Measurements from ENCODE around the gene PRR36. TPM values are rescaled to one million over a fixed set of nuclear protein-coding genes. Genes with fewer than 3 reads are reported as not detected.

The PRR36 gene
- total RNA-seq, 1 experiment from 2014 or later = 11.7 TPM

DNA sequence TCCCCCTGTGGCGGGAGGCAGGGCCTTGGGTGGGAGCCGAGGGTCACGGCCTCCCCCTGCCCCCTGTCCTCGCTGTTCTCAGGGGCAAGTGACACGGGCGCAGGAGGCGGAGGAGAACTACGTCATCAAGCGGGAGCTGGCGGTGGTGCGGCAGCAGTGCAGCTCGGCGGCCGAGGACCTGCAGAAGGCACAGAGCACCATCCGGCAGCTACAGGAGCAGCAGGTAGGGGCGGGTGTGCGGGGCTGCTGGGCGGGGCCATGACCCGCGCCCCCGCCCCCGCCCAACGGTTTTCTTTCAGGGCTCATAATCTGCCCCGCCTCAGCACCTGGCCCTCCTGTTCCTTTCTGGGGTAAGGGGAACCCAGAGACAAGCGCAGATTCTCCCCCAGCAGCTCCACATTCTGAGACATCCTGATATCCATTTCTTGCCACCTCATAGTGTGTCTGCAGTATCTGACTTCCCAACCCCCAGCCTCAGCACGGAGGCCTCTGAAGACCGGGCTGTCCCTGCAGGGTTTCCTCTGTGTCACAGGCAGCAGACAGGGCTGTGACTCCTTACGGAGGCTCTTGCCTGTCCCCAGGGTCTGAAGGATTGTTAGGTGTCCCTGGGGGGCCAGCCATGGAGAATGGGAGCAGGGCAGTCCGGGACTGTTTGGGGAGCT, 15.9 kb downstream of the PRR36 start:
- no TSS peak for BruUV-seq (replicated peaks)
- intact Hi-C loops (cut with micrococcal nuclease; ENCODE audit: unreplicated experiment) = no loop called here
- Mint-ChIP-seq H3K9me3 (ENCODE audit: low read depth, unreplicated experiment) (no peaks in the 10 kb centered on the region), H3K4me3 (ENCODE audit: low read depth, unreplicated experiment) (no peak overlapping the region), H3K27me3 (ENCODE audit: unreplicated experiment) (no peaks in the 10 kb centered on the region), H3K4me1 (ENCODE audit: low read depth, unreplicated experiment) (peaks cover 7% of the 10 kb centered on the region), H3K27ac (ENCODE audit: unreplicated experiment) (no peak overlapping the region), H3K36me3 (ENCODE audit: insufficient read depth, unreplicated experiment) (peaks cover 11% of the 10 kb centered on the region)
- TF ChIP-seq, protein P1, sequence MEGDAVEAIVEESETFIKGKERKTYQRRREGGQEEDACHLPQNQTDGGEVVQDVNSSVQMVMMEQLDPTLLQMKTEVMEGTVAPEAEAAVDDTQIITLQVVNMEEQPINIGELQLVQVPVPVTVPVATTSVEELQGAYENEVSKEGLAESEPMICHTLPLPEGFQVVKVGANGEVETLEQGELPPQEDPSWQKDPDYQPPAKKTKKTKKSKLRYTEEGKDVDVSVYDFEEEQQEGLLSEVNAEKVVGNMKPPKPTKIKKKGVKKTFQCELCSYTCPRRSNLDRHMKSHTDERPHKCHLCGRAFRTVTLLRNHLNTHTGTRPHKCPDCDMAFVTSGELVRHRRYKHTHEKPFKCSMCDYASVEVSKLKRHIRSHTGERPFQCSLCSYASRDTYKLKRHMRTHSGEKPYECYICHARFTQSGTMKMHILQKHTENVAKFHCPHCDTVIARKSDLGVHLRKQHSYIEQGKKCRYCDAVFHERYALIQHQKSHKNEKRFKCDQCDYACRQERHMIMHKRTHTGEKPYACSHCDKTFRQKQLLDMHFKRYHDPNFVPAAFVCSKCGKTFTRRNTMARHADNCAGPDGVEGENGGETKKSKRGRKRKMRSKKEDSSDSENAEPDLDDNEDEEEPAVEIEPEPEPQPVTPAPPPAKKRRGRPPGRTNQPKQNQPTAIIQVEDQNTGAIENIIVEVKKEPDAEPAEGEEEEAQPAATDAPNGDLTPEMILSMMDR (IDR thresholded peaks at IDR 0.05; ENCODE audit: unreplicated experiment) = no peak
- CTCF ChIA-PET = interaction anchor here (0.6 to 1.4 kb wide), 2 partner anchors 11 to 226 kb away, joined by 4 read pairs; no protein-coding TSS in a partner anchor
- no peak for DNase-seq

DNA sequence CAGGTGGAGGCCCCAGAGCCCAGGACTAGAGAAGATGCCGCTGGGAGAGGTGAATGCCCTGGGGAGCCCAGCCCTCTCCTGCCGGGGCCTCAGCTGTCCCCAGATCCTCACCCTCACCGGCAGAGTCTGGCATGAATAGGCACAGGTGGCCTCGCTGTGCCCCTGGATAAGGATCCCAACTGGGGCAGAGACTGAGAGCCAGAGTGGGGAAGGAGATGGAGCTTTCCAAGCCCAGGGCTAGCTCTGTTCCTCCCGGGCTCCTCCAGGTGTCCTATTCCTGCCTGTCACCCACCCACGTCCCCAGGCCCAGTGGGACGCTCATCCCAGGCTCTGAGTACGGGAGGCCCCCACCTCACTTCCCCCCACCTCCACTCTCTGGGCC, 16.5 kb downstream of the PRR36 start:
- no TSS peak for BruUV-seq (replicated peaks)
- Mint-ChIP-seq H3K27ac (ENCODE audit: unreplicated experiment) (no peak overlapping the region), H3K36me3 (ENCODE audit: insufficient read depth, unreplicated experiment) (peaks cover 14% of the 10 kb centered on the region), H3K4me3 (ENCODE audit: low read depth, unreplicated experiment) (no peak overlapping the region), H3K4me1 (ENCODE audit: low read depth, unreplicated experiment) (peaks cover 12% of the 10 kb centered on the region), H3K27me3 (ENCODE audit: unreplicated experiment) (no peaks in the 10 kb centered on the region), H3K9me3 (ENCODE audit: low read depth, unreplicated experiment) (no peaks in the 10 kb centered on the region)
- no peak for DNase-seq
- CTCF ChIA-PET = interaction anchor here (0.6 to 1.4 kb wide), 2 partner anchors 11 to 227 kb away, joined by 4 read pairs; no protein-coding TSS in a partner anchor
- TF ChIP-seq, protein P1 (IDR thresholded peaks at IDR 0.05; ENCODE audit: unreplicated experiment) = no peak
- intact Hi-C loops (cut with micrococcal nuclease; ENCODE audit: unreplicated experiment) = no loop called here

DNA sequence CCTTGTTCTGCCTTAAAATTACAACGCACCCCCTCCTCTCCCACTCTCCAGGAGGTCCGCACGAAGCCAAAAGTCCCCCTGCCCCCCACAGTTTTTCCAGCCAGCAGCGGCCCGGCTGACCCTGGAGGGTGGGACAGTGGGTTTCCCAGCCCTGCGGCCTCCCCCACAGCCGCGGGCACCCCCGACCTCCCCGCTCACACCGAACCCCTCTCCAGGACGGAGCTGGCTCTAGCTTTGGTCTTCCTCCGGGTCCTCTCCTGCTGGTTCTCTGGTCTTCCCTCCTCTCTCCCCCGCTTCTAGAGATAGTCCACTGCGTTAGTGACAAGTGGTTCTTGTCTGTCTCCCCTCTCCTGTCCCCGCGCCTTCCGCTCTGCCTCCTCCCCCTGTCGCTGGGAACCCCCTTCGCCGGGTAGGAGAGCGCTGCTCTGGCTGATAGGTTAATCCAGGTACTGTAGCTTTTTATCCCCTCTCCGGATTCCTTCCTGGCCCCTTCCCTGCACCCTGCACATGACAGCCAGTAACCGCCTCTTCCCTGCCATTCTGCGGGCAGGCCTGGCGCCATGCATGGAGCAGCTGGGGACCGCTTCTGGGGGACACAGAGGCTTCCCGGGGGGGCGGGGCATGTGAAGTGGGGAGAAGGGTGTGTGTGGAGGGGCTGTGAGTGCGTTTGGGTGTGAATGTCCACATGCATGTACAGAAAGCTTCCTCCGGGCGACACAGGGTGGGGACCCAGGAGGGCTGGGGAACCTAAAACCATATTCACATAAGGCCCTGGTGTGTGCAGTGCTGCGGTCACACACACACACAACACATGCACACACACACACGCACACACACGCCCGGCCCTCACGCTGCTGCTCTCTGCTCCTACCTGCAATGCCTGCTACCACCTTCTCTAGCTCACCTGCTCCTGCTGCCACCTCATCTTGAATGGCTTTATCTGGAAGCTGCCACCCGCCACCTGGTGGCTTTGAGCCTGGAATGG, 17.2 kb downstream of the PRR36 start:
- BruUV-seq (replicated peaks) = no TSS peak
- H3K4me3 Mint-ChIP-seq (ENCODE audit: low read depth, unreplicated experiment) = no peak overlapping the region
- no peak overlapping the region for H3K27ac Mint-ChIP-seq (ENCODE audit: unreplicated experiment)
- H3K9me3 Mint-ChIP-seq (ENCODE audit: low read depth, unreplicated experiment) = no peaks in the 10 kb centered on the region
- peaks cover 13% of the 10 kb centered on the region for H3K4me1 Mint-ChIP-seq (ENCODE audit: low read depth, unreplicated experiment)
- DNase-seq = no peak
- no peaks in the 10 kb centered on the region for H3K27me3 Mint-ChIP-seq (ENCODE audit: unreplicated experiment)
- CTCF ChIA-PET = interaction anchor here (1.4 kb wide), 1 partner anchor 12 kb away, joined by 4 read pairs; no protein-coding TSS in a partner anchor
- H3K36me3 Mint-ChIP-seq (ENCODE audit: insufficient read depth, unreplicated experiment) = peaks cover 14% of the 10 kb centered on the region
- intact Hi-C loops (cut with micrococcal nuclease; ENCODE audit: unreplicated experiment) = no loop called here
- TF ChIP-seq, protein P1 (IDR thresholded peaks at IDR 0.05; ENCODE audit: unreplicated experiment) = no peak

DNA sequence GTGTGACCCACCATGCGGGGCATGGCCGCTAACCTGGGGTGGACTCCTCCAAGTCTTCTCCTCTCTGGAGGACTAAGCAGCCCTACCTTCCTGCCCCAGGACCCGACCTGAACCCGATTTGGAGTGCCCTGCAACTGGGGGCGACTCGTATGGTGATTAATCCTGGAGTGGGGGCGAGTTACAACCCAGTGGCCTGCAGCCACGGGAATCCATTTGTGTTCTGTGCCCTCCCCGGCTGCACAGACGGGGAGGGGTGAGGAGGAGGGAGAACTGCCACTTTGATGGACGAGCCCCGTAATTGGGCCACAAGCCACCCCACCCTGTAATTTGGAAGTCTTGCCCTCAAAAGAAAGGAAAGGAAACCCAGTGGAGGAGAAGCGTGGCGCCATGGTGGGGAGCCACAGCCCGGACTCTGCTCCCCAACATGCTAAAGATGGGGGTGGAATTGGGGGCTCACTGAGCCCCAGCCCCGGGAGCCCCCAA, 18.0 kb downstream of the PRR36 start:
- no TSS peak for BruUV-seq (replicated peaks)
- no peaks in the 10 kb centered on the region for H3K9me3 Mint-ChIP-seq (ENCODE audit: low read depth, unreplicated experiment)
- peaks cover 13% of the 10 kb centered on the region for H3K4me1 Mint-ChIP-seq (ENCODE audit: low read depth, unreplicated experiment)
- TF ChIP-seq, protein P1 (IDR thresholded peaks at IDR 0.05; ENCODE audit: unreplicated experiment) = no peak
- CTCF ChIA-PET = no interaction called here
- H3K4me3 Mint-ChIP-seq (ENCODE audit: low read depth, unreplicated experiment) = no peak overlapping the region
- DNase-seq = no peak
- intact Hi-C loops (cut with micrococcal nuclease; ENCODE audit: unreplicated experiment) = no loop called here
- no peak overlapping the region for H3K27ac Mint-ChIP-seq (ENCODE audit: unreplicated experiment)
- H3K36me3 Mint-ChIP-seq (ENCODE audit: insufficient read depth, unreplicated experiment) = peaks cover 14% of the 10 kb centered on the region
- no peaks in the 10 kb centered on the region for H3K27me3 Mint-ChIP-seq (ENCODE audit: unreplicated experiment)
